ENCODE data around the gene LDLRAD4. TPM values are rescaled to one million over a fixed set of nuclear protein-coding genes. Genes with fewer than 3 reads are reported as not detected.
"Not testable (repeated sequence)": the region's sequence is repeated elsewhere in the genome, so short reads cannot be mapped to it uniquely, and the experiment has no call there.

The LDLRAD4 gene
- total RNA-seq, 3 donors from 2014 or later = 17.5 to 20.4 (median 18.3) TPM

GRCh38 chr18:13589943-13590342, 371.4 kb downstream of the LDLRAD4 start:
- DNase-seq = no peak
- peaks cover 4% of the 10 kb centered on the region for H3K9me3 Mint-ChIP-seq
- no peaks in the 10 kb centered on the region for H3K27me3 Mint-ChIP-seq (ENCODE audit: low read depth)
- H3K36me3 Mint-ChIP-seq (ENCODE audit: insufficient read depth) = peaks cover 16% of the 10 kb centered on the region
- H3K4me3 Mint-ChIP-seq = no peak overlapping the region
- ATAC-seq = no peak
- H3K4me1 Mint-ChIP-seq (ENCODE audit: low read depth) = peaks cover 58% of the 10 kb centered on the region

- Mint-ChIP-seq H3K4me3 (no peak overlapping the region), H3K36me3 (ENCODE audit: insufficient read depth) (peaks cover 30% of the 10 kb centered on the region), H3K4me1 (ENCODE audit: low read depth) (peaks cover 40% of the 10 kb centered on the region), H3K27me3 (ENCODE audit: low read depth) (no peaks in the 10 kb centered on the region), H3K9me3 (peaks cover 27% of the 10 kb centered on the region)
- DNase-seq (no peak), ATAC-seq (no peak)
Measured at GRCh38 chr18:13592246-13592645, 373.7 kb downstream of the LDLRAD4 start.

GRCh38 chr18:13594551-13594950, 376.0 kb downstream of the LDLRAD4 start:
- peaks cover 28% of the 10 kb centered on the region for H3K4me1 Mint-ChIP-seq (ENCODE audit: low read depth)
- no peaks in the 10 kb centered on the region for H3K27me3 Mint-ChIP-seq (ENCODE audit: low read depth)
- no peak for ATAC-seq
- peaks cover 43% of the 10 kb centered on the region for H3K36me3 Mint-ChIP-seq (ENCODE audit: insufficient read depth)
- H3K4me3 Mint-ChIP-seq = no peak overlapping the region
- no peak for DNase-seq
- H3K9me3 Mint-ChIP-seq = peaks cover 46% of the 10 kb centered on the region

GRCh38 chr18:13597068-13597467, 378.5 kb downstream of the LDLRAD4 start:
- Mint-ChIP-seq H3K27me3 (ENCODE audit: low read depth) (no peaks in the 10 kb centered on the region), H3K4me3 (no peak overlapping the region), H3K9me3 (peaks cover 46% of the 10 kb centered on the region), H3K36me3 (ENCODE audit: insufficient read depth) (peaks cover 46% of the 10 kb centered on the region), H3K4me1 (ENCODE audit: low read depth) (peaks cover 9% of the 10 kb centered on the region)
- ATAC-seq (no peak), DNase-seq (no peak)

- H3K36me3 Mint-ChIP-seq (ENCODE audit: insufficient read depth) = peaks cover 41% of the 10 kb centered on the region
- H3K27me3 Mint-ChIP-seq (ENCODE audit: low read depth) = no peaks in the 10 kb centered on the region
- DNase-seq (no peak), ATAC-seq (no peak)
- H3K4me3 Mint-ChIP-seq = no peak overlapping the region
- H3K4me1 Mint-ChIP-seq (ENCODE audit: low read depth) = peaks cover 4% of the 10 kb centered on the region
- H3K9me3 Mint-ChIP-seq = peaks cover 46% of the 10 kb centered on the region
Measured at GRCh38 chr18:13598591-13598990, 380.0 kb downstream of the LDLRAD4 start.

GRCh38 chr18:13599031-13599430, 380.5 kb downstream of the LDLRAD4 start:
- H3K9me3 Mint-ChIP-seq = peaks cover 46% of the 10 kb centered on the region
- no peak overlapping the region for H3K4me3 Mint-ChIP-seq
- H3K27me3 Mint-ChIP-seq (ENCODE audit: low read depth) = no peaks in the 10 kb centered on the region
- peaks cover 37% of the 10 kb centered on the region for H3K36me3 Mint-ChIP-seq (ENCODE audit: insufficient read depth)
- H3K4me1 Mint-ChIP-seq (ENCODE audit: low read depth) = peaks cover under 1% of the 10 kb centered on the region
- DNase-seq = no peak
- ATAC-seq = no peak

- peaks cover 8% of the 10 kb centered on the region for H3K36me3 Mint-ChIP-seq (ENCODE audit: insufficient read depth)
- no peak for ATAC-seq
- no peak overlapping the region for H3K4me3 Mint-ChIP-seq
- peaks cover 6% of the 10 kb centered on the region for H3K9me3 Mint-ChIP-seq
- H3K4me1 Mint-ChIP-seq (ENCODE audit: low read depth) = peaks cover 8% of the 10 kb centered on the region
- no peak for DNase-seq
- no peaks in the 10 kb centered on the region for H3K27me3 Mint-ChIP-seq (ENCODE audit: low read depth)
Measured at GRCh38 chr18:13603304-13604019, 384.9 kb downstream of the LDLRAD4 start.

- Mint-ChIP-seq H3K4me3 (no peak overlapping the region), H3K9me3 (no peaks in the 10 kb centered on the region), H3K36me3 (ENCODE audit: insufficient read depth) (peaks cover 3% of the 10 kb centered on the region), H3K27me3 (ENCODE audit: low read depth) (no peaks in the 10 kb centered on the region), H3K4me1 (ENCODE audit: low read depth) (peaks cover 21% of the 10 kb centered on the region)
- no peak for ATAC-seq
- no peak for DNase-seq
Measured at GRCh38 chr18:13604786-13605185, 386.2 kb downstream of the LDLRAD4 start.

GRCh38 chr18:13605477-13605876, 386.9 kb downstream of the LDLRAD4 start:
- no peaks in the 10 kb centered on the region for H3K27me3 Mint-ChIP-seq (ENCODE audit: low read depth)
- no peaks in the 10 kb centered on the region for H3K9me3 Mint-ChIP-seq
- no peak overlapping the region for H3K4me3 Mint-ChIP-seq
- peaks cover 3% of the 10 kb centered on the region for H3K36me3 Mint-ChIP-seq (ENCODE audit: insufficient read depth)
- ATAC-seq = no peak
- peaks cover 22% of the 10 kb centered on the region for H3K4me1 Mint-ChIP-seq (ENCODE audit: low read depth)
- DNase-seq = no peak

GRCh38 chr18:13605901-13606300, 387.3 kb downstream of the LDLRAD4 start:
- H3K27me3 Mint-ChIP-seq (ENCODE audit: low read depth) = no peaks in the 10 kb centered on the region
- H3K4me3 Mint-ChIP-seq = no peak overlapping the region
- no peaks in the 10 kb centered on the region for H3K9me3 Mint-ChIP-seq
- DNase-seq (no peak), ATAC-seq (no peak)
- H3K36me3 Mint-ChIP-seq (ENCODE audit: insufficient read depth) = peaks cover 3% of the 10 kb centered on the region
- peaks cover 25% of the 10 kb centered on the region for H3K4me1 Mint-ChIP-seq (ENCODE audit: low read depth)

GRCh38 chr18:13606604-13607254, 388.2 kb downstream of the LDLRAD4 start:
- no peak for ATAC-seq
- H3K9me3 Mint-ChIP-seq = no peaks in the 10 kb centered on the region
- no peak overlapping the region for H3K4me3 Mint-ChIP-seq
- peaks cover 33% of the 10 kb centered on the region for H3K4me1 Mint-ChIP-seq (ENCODE audit: low read depth)
- H3K36me3 Mint-ChIP-seq (ENCODE audit: insufficient read depth) = peaks cover 3% of the 10 kb centered on the region
- no peak for DNase-seq
- no peaks in the 10 kb centered on the region for H3K27me3 Mint-ChIP-seq (ENCODE audit: low read depth)

GRCh38 chr18:13608024-13608562, 389.5 kb downstream of the LDLRAD4 start:
- H3K4me3 Mint-ChIP-seq; H3K27me3 Mint-ChIP-seq (ENCODE audit: low read depth); H3K36me3 Mint-ChIP-seq (ENCODE audit: insufficient read depth); H3K9me3 Mint-ChIP-seq; DNase-seq: not testable (repeated sequence)
- peaks cover 47% of the 10 kb centered on the region for H3K4me1 Mint-ChIP-seq (ENCODE audit: low read depth)
- peak; percentile 5 for ATAC-seq

- no peak for DNase-seq
- H3K4me3 Mint-ChIP-seq = peak overlapping the region; percentile 26
- no peaks in the 10 kb centered on the region for H3K9me3 Mint-ChIP-seq
- H3K36me3 Mint-ChIP-seq (ENCODE audit: insufficient read depth) = no peaks in the 10 kb centered on the region
- ATAC-seq = peak; percentile 25 to 30
- H3K4me1 Mint-ChIP-seq (ENCODE audit: low read depth) = peaks cover 56% of the 10 kb centered on the region
- no peaks in the 10 kb centered on the region for H3K27me3 Mint-ChIP-seq (ENCODE audit: low read depth)
Measured at GRCh38 chr18:13608791-13609532, 390.4 kb downstream of the LDLRAD4 start.

GRCh38 chr18:13610555-13611141, 392.1 kb downstream of the LDLRAD4 start:
- Mint-ChIP-seq H3K4me1 (ENCODE audit: low read depth) (peaks cover 73% of the 10 kb centered on the region), H3K9me3 (no peaks in the 10 kb centered on the region), H3K36me3 (ENCODE audit: insufficient read depth) (no peaks in the 10 kb centered on the region), H3K27me3 (ENCODE audit: low read depth) (no peaks in the 10 kb centered on the region), H3K4me3 (peak overlapping the region; percentile 79)
- no peak for ATAC-seq
- DNase-seq = no peak
